ENCODE measurements around the gene GPRIN2.

DNA sequence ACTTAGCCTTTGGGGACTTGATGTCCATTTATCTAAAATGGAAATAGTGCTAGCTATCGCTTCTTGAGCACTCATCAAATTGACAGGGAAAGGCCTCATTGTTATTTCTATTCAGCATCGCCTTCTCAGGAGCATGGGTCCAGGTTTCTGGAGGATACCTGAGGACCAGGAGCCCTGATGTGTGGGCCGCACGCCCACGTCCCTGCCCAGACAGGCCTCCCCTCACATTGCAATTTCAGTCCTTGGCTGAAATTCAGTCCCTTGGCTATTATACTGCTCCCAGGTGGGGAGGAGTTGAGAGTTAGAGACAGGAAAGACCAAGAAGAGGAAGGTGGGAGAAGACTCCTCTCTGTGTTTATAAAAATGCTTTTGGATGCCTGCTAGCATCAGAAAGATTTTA is 38.9 kb downstream of the GPRIN2 start:
- TF ChIP-seq CTCF (conservative IDR thresholded peaks at IDR 0.05; ENCODE audit: low read depth, low read length): no peak
- TF ChIP-seq EZH2phosphoT487 (IDR thresholded peaks at IDR 0.05; ENCODE audit: borderline replicate concordance, low read length): no peak
- TF ChIP-seq EZH2 (IDR thresholded peaks at IDR 0.05; ENCODE audit: low read length, unreplicated experiment): no peak

All from PC-3 (cell line).